H1 (cell line): ENCODE data around the gene NFE2L2. TPM values are rescaled to one million over a fixed set of nuclear protein-coding genes. Genes with fewer than 3 reads are reported as not detected.
A peak's percentile ranks its signal among the peaks of the same experiment; 100 is the strongest.

ENCODE experiments used
- CTCF ChIA-PET: fragments of 300-600 bp; sonication (Branson Sonifier 250); formaldehyde crosslinking; loops from one replicate; lab custom pipeline; 2021; ENCODE audit not compliant: partially characterized antibody; lab: Charles Lee
- POLR2A ChIA-PET: fragments of 300-600 bp; sonication (Branson Sonifier 250); formaldehyde crosslinking; loops from one replicate; lab custom pipeline; 2021; ENCODE audit warnings: inconsistent platforms; ENCODE audit not compliant: partially characterized antibody; lab: Charles Lee
- DNase-seq, 2 experiments: peaks; one replicate each; pipeline versions ENCODE4 v3.0.0 to v3.0.0-alpha.2; 2010 to 2022; ENCODE audit warnings: low spot score in 2 of 2, low read depth in 1 of 2, mixed read lengths in 1 of 2
- FAIRE-seq: peaks from 2 replicates; lab custom pipeline; 2011; peaks lifted over from hg19 to GRCh38; lab: Jason Lieb, UNC
- H2AFZ ChIP-seq: 2 replicates; pipeline ENCODE4 v1.8.1; 2012; ENCODE audit warnings: low read length, inconsistent platforms
- H2AK5ac ChIP-seq: 2 replicates; pipeline ENCODE4 v1.6.1; 2013; ENCODE audit warnings: low read depth, low read length
- H2BK120ac ChIP-seq: replicated peaks from 2 replicates; pipeline ENCODE3; 2013; ENCODE audit warnings: low read depth, low read length, inconsistent platforms
- H2BK12ac ChIP-seq: 2 replicates; pipeline ENCODE4 v1.6.1; 2013; ENCODE audit warnings: low read depth, low read length
- H2BK15ac ChIP-seq: 2 replicates; pipeline ENCODE4 v1.6.1; 2013; ENCODE audit warnings: low read length
- H2BK20ac ChIP-seq: 2 replicates; pipeline ENCODE4 v1.6.1; 2013; ENCODE audit warnings: low read length
- H2BK5ac ChIP-seq: 2 replicates; pipeline ENCODE4 v1.6.1; 2013; ENCODE audit warnings: low read depth, low read length
- H3K14ac ChIP-seq: 2 replicates; pipeline ENCODE4 v1.6.1; 2013; ENCODE audit warnings: inconsistent platforms; ENCODE audit not compliant: insufficient read length
- H3K18ac ChIP-seq: 2 replicates; pipeline ENCODE4 v1.6.1; 2013; ENCODE audit warnings: low read length; ENCODE audit errors: extremely low read depth
- H3K23ac ChIP-seq: 2 replicates; pipeline ENCODE4 v1.6.1; 2013; ENCODE audit warnings: inconsistent platforms; ENCODE audit not compliant: insufficient read length
- H3K23me2 ChIP-seq: 2 replicates; pipeline ENCODE4 v1.6.1; 2013; ENCODE audit warnings: low read depth, low read length
- H3K27ac ChIP-seq: 2 replicates; pipeline ENCODE4 v1.6.1; 2011; ENCODE audit warnings: low read depth, low read length, inconsistent platforms
- H3K27me3 ChIP-seq, 4 experiments: replicated peaks in 1 of 4; 1 replicate in 1 of 4; 2 replicates in 3 of 4; pipeline versions ENCODE4 v1.6.1 to v1.8.1; 2011 to 2013; ENCODE audit warnings: low read length in 3 of 4, mild to moderate bottlenecking in 3 of 4, inconsistent platforms in 2 of 4, mixed read lengths in 2 of 4, moderate library complexity in 1 of 4; ENCODE audit not compliant: control insufficient read depth in 3 of 4, insufficient read depth in 3 of 4; ENCODE audit errors: extremely low read depth in 1 of 4
- H3K36me3 ChIP-seq, 4 experiments: 2 replicates each; pipeline versions ENCODE4 v1.6.1 to v1.8.1; 2011 to 2013; ENCODE audit warnings: mild to moderate bottlenecking in 4 of 4, low read length in 3 of 4, moderate library complexity in 2 of 4, control low read depth in 1 of 4, inconsistent platforms in 1 of 4; ENCODE audit not compliant: insufficient read depth in 4 of 4, control insufficient read depth in 2 of 4
- H3K4ac ChIP-seq: replicated peaks from 2 replicates; pipeline ENCODE3; 2013; ENCODE audit warnings: low read length, low read depth, mixed read lengths, inconsistent platforms; ENCODE audit not compliant: insufficient read length
- H3K4me1 ChIP-seq, 4 experiments: replicated peaks in 1 of 4; 1 replicate in 1 of 4; 2 replicates in 3 of 4; pipeline versions ENCODE4 v1.6.1 to v1.8.1; 2011 to 2013; ENCODE audit warnings: low read length in 3 of 4, inconsistent platforms in 2 of 4, mixed read lengths in 1 of 4; ENCODE audit not compliant: insufficient read depth in 4 of 4, control insufficient read depth in 3 of 4
- H3K4me2 ChIP-seq, 2 experiments: 2 replicates each; pipeline versions ENCODE4 v1.6.1 to v1.8.1; 2011 to 2013; ENCODE audit warnings: low read depth in 2 of 2, low read length in 2 of 2, control low read depth in 1 of 2, inconsistent platforms in 1 of 2, mild to moderate bottlenecking in 1 of 2; ENCODE audit not compliant: insufficient read depth in 1 of 2
- H3K4me3 ChIP-seq, 4 experiments: fragments of 200-600, 300-600 bp in 1 of 4; sonication (generic), shearing (Covaris generic), sonication (Bioruptor Twin) in 1 of 4; 2 replicates each; pipeline versions ENCODE4 v1.5.1 to v1.8.1; 2011 to 2016; ENCODE audit warnings: low read length in 4 of 4, low read depth in 3 of 4, control low read depth in 2 of 4, inconsistent platforms in 2 of 4, mild to moderate bottlenecking in 2 of 4, mixed read lengths in 1 of 4, moderate library complexity in 1 of 4; ENCODE audit not compliant: insufficient read depth in 2 of 4; ENCODE audit errors: extremely low read depth in 1 of 4
- H3K56ac ChIP-seq: replicated peaks from 2 replicates; pipeline ENCODE3; 2013; ENCODE audit warnings: low read depth, mild to moderate bottlenecking, mixed read lengths, low read length, inconsistent platforms; ENCODE audit not compliant: insufficient read length
- H3K79me1 ChIP-seq: 2 replicates; pipeline ENCODE4 v1.6.1; 2013; ENCODE audit warnings: low read depth, low read length, control low read depth
- H3K79me2 ChIP-seq, 2 experiments: 2 replicates each; pipeline versions ENCODE4 v1.6.1 to v1.8.1; 2012 to 2013; ENCODE audit warnings: low read length in 2 of 2, mild to moderate bottlenecking in 2 of 2, inconsistent platforms in 1 of 2; ENCODE audit not compliant: insufficient read depth in 2 of 2, control insufficient read depth in 1 of 2
- H3K9ac ChIP-seq, 4 experiments: replicated peaks in 1 of 4; 1 replicate in 1 of 4; 2 replicates in 3 of 4; pipeline versions ENCODE4 v1.6.1 to v1.8.1; 2011 to 2013; ENCODE audit warnings: low read depth in 3 of 4, low read length in 3 of 4, control low read depth in 2 of 4, mild to moderate bottlenecking in 2 of 4, moderate library complexity in 2 of 4, inconsistent platforms in 1 of 4; ENCODE audit errors: extremely low read depth in 1 of 4
- H3K9me3 ChIP-seq, 2 experiments: 2 replicates each; pipeline versions ENCODE4 v1.6.1 to v1.8.1; 2012 to 2013; ENCODE audit warnings: mild to moderate bottlenecking in 2 of 2, moderate library complexity in 2 of 2, control low read depth in 1 of 2, inconsistent platforms in 1 of 2, low read depth in 1 of 2, low read length in 1 of 2, mixed read lengths in 1 of 2; ENCODE audit not compliant: insufficient read depth in 2 of 2
- H4K20me1 ChIP-seq, 2 experiments: replicated peaks in 1 of 2; 2 replicates each; pipeline versions ENCODE3 to v1.8.1; 2011 to 2013; ENCODE audit warnings: inconsistent platforms in 2 of 2, low read length in 2 of 2, mild to moderate bottlenecking in 1 of 2; ENCODE audit not compliant: insufficient read depth in 2 of 2, control insufficient read depth in 1 of 2
- H4K5ac ChIP-seq: 2 replicates; pipeline ENCODE4 v1.6.1; 2013; ENCODE audit warnings: low read length, low read depth, mixed read lengths, inconsistent platforms; ENCODE audit not compliant: insufficient read length
- H4K8ac ChIP-seq: 2 replicates; pipeline ENCODE4 v1.8.0; 2013; ENCODE audit warnings: mild to moderate bottlenecking, moderate library complexity, low read length, inconsistent platforms; ENCODE audit not compliant: insufficient read depth; ENCODE audit errors: extremely low read depth
- H4K91ac ChIP-seq: replicated peaks from 2 replicates; pipeline ENCODE3; 2013; ENCODE audit warnings: low read length, mixed read lengths, inconsistent platforms; ENCODE audit not compliant: insufficient read length
- EGR1 ChIP-seq: IDR thresholded peaks from 2 replicates; pipeline ENCODE4 v1.6.1; 2011; ENCODE audit warnings: low read depth, low read length, borderline replicate concordance
- RAD21 ChIP-seq, 2 experiments: IDR thresholded peaks in 1 of 2; conservative IDR thresholded peaks in 1 of 2; 2 replicates each; pipeline ENCODE4 v1.6.1; 2011; ENCODE audit warnings: low read depth in 2 of 2, low read length in 2 of 2, improper control_type of control experiment in 1 of 2, inconsistent platforms in 1 of 2, mild to moderate bottlenecking in 1 of 2, moderate library complexity in 1 of 2
- WGBS, 2 experiments: shearing (Covaris generic) in 1 of 2; methylation state at CpG; one replicate each; pipeline versions ENCODE4 v1.1.6 to v1.1.7; 2013 to 2015; ENCODE audit warnings: low lambda C conversion rate in 2 of 2, mixed read lengths in 2 of 2, inconsistent platforms in 1 of 2, low coverage in 1 of 2, missing lambda C conversion rate in 1 of 2; ENCODE audit not compliant: insufficient replicate concordance in 2 of 2, insufficient coverage in 1 of 2, insufficient read length in 1 of 2; ENCODE audit errors: extremely low coverage in 1 of 2, missing lambda C conversion rate in 1 of 2; 5-methylcytosine and 5-hydroxymethylcytosine counted together
- polyA plus RNA-seq, 7 experiments: library from polyadenylated mRNA; depleted of rRNA in 3 of 7; stranded (reverse) in 5 of 7; unstranded in 2 of 7; fragments of >200 nt in 5 of 7; fragments of 200-250 nt in 2 of 7; gene quantifications; 1 replicate in 5 of 7; 2 replicates in 1 of 7; 4 replicates in 1 of 7; pipeline versions ENCODE4 v1.2.1 to v1.2.3, GENCODE V29; 2011 to 2013; ENCODE audit warnings: missing spikeins in 2 of 7, mixed read lengths in 2 of 7
- total RNA-seq: library from RNA; stranded (reverse); fragmentation: NEBNext Ultra II Directional; extraction: Animal tissue kit (Norgen Biotek cat#: 25700); gene quantifications from 2 replicates; pipeline ENCODE4 v1.2.1, GENCODE V29; 2021

The NFE2L2 gene
- total and polyA plus RNA-seq, 2 of the 8 experiments (the other 6 are each of a cell fraction or from before 2014, with no cell fraction given), result 33.2 to 34.5 TPM

- Histone ChIP-seq H3K79me1 (no peaks in the 10 kb centered on the region), H2BK5ac (no peak overlapping the region), H3K18ac (no peak overlapping the region), H4K5ac (no peak overlapping the region), H2BK20ac (no peak overlapping the region), H3K9ac (no peak overlapping the region), H4K8ac (no peak overlapping the region), H3K36me3 (no peaks in the 10 kb centered on the region), H4K91ac (no peak overlapping the region), H3K14ac (no peak overlapping the region), H3K4me1 (no peaks in the 10 kb centered on the region), H2BK12ac (no peak overlapping the region), H3K4ac (no peak overlapping the region), H3K23me2 (no peaks in the 10 kb centered on the region), H2BK120ac (no peak overlapping the region), H3K4me2 (no peak overlapping the region), H3K27ac (no peak overlapping the region), H2AK5ac (no peak overlapping the region), H3K4me3 (no peak overlapping the region), H2BK15ac (no peak overlapping the region), H3K79me2 (no peaks in the 10 kb centered on the region), H2AFZ (no peak overlapping the region), H3K23ac (no peak overlapping the region), H4K20me1 (no peaks in the 10 kb centered on the region), H3K27me3 (no peaks in the 10 kb centered on the region), H3K9me3 (no peaks in the 10 kb centered on the region), H3K56ac (no peak overlapping the region)
- ChIA-PET CTCF (interaction anchor here (0.6 to 4.0 kb wide), 16 partner anchors 10 to 1008 kb away, joined by 3 to 24 read pairs (median 6); partner anchors contain the start of gene NFE2L2), POLR2A (interaction anchor here (5.9 kb wide), 1 partner anchor 19 kb away, joined by 28 read pairs; the partner anchor contains the start of gene NFE2L2)
- WGBS, 2 experiments, result 86% methylated on average over 5 of the region's 5 CpGs; no CpG with 5 or more reads in 1 of the 2 experiments
- TF ChIP-seq RAD21 (IDR thresholded peaks at IDR 0.05 in 1 of 2, conservative IDR thresholded peaks at IDR 0.05 in 1 of 2; ENCODE audit: low read depth in 2 of 2, low read length in 2 of 2), result peak in 1 of 2 experiments; percentile 6; a peak in 1 of 4 replicates
- no peak for TF ChIP-seq EGR1
- FAIRE-seq (no peak), DNase-seq (no peak)
Measured at GRCh38 chr2:177282787-177283572, 18.5 kb upstream of the NFE2L2 start.
